ENCODE measurements around the gene LUZP1. TPM values are rescaled to one million over a fixed set of nuclear protein-coding genes. Genes with fewer than 3 reads are reported as not detected.

LUZP1 gene
- total and polyA plus RNA-seq, 10 donors: 1.7 to 51.6 (median 31.6) TPM

DNA sequence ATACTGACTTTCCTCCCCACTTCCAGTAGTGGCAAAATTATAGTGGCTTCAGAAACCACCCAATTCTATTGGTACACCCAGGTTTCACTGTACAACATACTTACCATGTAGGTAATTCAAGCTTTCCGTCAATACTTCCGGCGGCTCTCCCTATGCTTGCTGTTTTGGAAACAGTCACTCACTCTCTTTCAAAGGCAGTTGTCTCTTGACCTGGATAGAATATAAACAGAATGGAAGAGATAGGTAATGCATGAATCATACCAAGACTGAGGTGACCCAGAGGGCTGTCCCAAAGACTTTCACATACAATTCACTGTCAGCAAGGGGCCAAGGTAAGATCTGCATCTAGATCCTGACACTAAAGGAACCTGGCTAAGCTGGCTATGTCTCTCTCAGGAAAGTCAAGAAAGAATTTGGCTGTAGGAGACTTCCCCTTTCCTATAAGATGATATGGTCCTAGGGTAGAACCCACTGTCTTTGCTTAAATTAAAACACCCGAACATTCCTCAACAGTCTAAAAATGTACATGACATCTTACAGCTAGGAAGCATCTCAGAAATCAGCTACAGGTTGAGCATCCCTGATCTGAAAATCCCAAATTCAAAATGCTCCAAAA lies 59.6 kb downstream of the LUZP1 start:
- no peak for DNase-seq
- Histone ChIP-seq H3K27ac (peak overlapping the region in 1 of 8 donors; percentile 16), H3K4me1 (peaks cover 11 to 58% (median 32%) of the 10 kb centered on the region in 6 donors), H3K9me3 (no peaks in the 10 kb centered on the region), H3K36me3 (peaks cover 0 to 36% (median 9%) of the 10 kb centered on the region in 6 donors), H3K27me3 (replicated peaks in 1 of 7) (no peaks in the 10 kb centered on the region), H3K4me3 (no peak overlapping the region)
- TF ChIP-seq POLR2A (IDR thresholded peaks at IDR 0.05) (no peak), POLR2AphosphoS5 (IDR thresholded peaks at IDR 0.05) (no peak)
- TF ChIP-seq, protein P1, sequence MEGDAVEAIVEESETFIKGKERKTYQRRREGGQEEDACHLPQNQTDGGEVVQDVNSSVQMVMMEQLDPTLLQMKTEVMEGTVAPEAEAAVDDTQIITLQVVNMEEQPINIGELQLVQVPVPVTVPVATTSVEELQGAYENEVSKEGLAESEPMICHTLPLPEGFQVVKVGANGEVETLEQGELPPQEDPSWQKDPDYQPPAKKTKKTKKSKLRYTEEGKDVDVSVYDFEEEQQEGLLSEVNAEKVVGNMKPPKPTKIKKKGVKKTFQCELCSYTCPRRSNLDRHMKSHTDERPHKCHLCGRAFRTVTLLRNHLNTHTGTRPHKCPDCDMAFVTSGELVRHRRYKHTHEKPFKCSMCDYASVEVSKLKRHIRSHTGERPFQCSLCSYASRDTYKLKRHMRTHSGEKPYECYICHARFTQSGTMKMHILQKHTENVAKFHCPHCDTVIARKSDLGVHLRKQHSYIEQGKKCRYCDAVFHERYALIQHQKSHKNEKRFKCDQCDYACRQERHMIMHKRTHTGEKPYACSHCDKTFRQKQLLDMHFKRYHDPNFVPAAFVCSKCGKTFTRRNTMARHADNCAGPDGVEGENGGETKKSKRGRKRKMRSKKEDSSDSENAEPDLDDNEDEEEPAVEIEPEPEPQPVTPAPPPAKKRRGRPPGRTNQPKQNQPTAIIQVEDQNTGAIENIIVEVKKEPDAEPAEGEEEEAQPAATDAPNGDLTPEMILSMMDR (IDR thresholded peaks at IDR 0.05 in 8 of 11, conservative IDR thresholded peaks at IDR 0.05 in 3 of 11): no peak
- WGBS, 5 donors: 78 to 92% (median 89%) methylated on average over 4 of the region's 4 CpGs
- intact Hi-C loops (cut with DNase I; ENCODE audit: low total_unique reads): no loop called here

DNA sequence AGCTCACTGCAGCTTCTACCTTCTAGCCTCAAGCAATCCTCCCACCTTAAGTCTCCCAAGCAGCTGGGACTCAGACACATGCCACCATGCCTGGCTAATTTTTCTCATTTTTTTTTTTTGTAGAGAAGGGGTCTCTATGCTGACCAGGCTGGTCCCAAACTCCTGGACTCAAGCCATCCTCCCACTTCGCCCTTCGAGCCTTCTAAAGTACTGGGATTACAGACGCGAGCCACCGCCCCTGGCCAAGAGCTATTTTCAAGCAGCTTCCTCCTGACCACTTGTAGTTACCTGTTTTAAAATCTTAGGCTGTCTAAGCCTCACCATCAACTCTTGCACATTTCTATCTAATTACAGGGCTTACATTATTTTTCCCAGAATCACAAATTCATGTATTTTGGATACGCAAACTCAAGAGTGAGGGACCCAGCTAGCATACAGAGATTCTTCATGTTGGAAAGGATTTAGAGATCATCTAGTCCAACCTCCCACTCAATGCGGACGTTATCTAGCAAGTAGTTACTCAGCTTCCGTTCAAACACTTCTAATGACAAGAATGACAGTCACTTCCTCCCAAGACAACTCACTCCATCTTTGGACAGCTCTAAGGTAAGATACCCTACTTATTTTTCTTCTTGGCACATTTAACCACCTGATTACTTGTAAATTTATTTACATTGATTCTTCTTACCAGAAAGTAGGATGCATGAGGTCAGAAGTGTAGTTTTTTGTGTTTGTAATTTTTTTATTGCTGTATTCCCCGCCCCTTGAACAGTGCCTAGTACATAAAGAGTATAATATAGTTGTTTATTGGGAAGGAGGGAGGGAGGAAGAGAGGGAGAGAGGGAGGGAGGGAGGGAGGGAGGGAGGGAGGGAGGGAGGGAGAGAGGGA lies 65.4 kb downstream of the LUZP1 start:
- intact Hi-C loops (cut with DNase I; ENCODE audit: low total_unique reads): no loop called here
- 39 to 63% (median 44%) methylated on average over 10 of the region's 10 CpGs for WGBS, 5 donors
- DNase-seq: no peak

DNA sequence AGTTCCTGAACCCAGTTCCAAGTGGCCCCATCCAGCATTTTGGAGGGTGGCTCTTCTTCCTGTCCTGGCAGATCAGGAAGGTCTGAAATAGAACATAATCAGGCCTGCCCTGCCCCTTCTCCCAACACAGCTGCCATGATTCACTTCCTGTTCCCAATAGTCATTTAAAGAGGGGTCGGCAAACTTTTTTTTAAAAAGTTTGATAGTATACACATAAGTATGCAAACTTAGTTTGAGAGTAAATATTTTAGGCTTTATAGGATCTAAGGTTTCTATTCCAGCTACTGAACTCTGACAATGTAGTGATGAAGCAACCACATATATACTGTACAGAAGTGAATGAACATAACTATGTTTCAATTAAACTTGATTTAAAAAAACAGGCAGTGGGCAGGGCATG lies 66.4 kb downstream of the LUZP1 start:
- Histone ChIP-seq H3K36me3 (peaks cover 0 to 23% (median under 1%) of the 10 kb centered on the region in 6 donors), H3K27ac (peak overlapping the region in 7 of 8 donors; percentile 47 to 77 (median 73)), H3K9me3 (no peaks in the 10 kb centered on the region), H3K4me3 (no peak overlapping the region), H3K4me1 (peaks cover 40 to 77% (median 56%) of the 10 kb centered on the region in 6 donors), H3K27me3 (replicated peaks in 1 of 7) (no peaks in the 10 kb centered on the region)
- no peak for TF ChIP-seq POLR2A (IDR thresholded peaks at IDR 0.05)
- TF ChIP-seq, protein P1 (IDR thresholded peaks at IDR 0.05 in 8 of 11, conservative IDR thresholded peaks at IDR 0.05 in 3 of 11): no peak
- no peak for TF ChIP-seq POLR2AphosphoS5 (IDR thresholded peaks at IDR 0.05)
- no peak for DNase-seq
- intact Hi-C loops (cut with DNase I; ENCODE audit: low total_unique reads): no loop called here
- WGBS, 5 donors: 12 to 23% (median 18%) methylated on average over 1 of the region's 1 CpG

More for the DNA sequence above, 65.4 kb downstream of the LUZP1 start:
- no peaks in the 10 kb centered on the region for H3K9me3 ChIP-seq
- peaks cover 39 to 72% (median 54%) of the 10 kb centered on the region in 6 donors for H3K4me1 ChIP-seq
- TF ChIP-seq, protein P1 (IDR thresholded peaks at IDR 0.05 in 8 of 11, conservative IDR thresholded peaks at IDR 0.05 in 3 of 11): no peak
- TF ChIP-seq POLR2A (IDR thresholded peaks at IDR 0.05): no peak
- no peak for TF ChIP-seq POLR2AphosphoS5 (IDR thresholded peaks at IDR 0.05)
- H3K4me3 ChIP-seq: no peak overlapping the region
- H3K27me3 ChIP-seq (replicated peaks in 1 of 7): no peaks in the 10 kb centered on the region
- peak overlapping the region; percentile 47 to 77 (median 72) for H3K27ac ChIP-seq
- H3K36me3 ChIP-seq: peaks cover 0 to 27% (median 6%) of the 10 kb centered on the region in 6 donors

DNA sequence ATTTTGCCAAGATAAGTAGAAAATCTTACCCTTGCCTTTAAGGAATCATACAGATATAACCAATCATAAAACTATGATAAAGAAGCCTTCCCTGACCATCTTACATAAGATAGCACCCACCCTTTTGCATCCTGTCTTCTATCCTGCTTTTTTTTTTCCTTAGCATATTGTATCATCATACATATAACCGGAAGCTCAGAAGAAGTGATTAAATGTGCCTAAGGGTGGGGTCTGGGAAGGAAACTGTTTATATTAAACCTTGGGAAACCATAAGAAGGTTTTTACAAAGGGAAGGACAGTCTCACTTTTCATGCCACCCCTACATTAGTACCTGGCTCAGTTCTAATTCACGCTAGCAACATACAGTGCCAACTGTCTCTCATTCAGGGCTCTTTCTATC lies 66.8 kb downstream of the LUZP1 start:
- WGBS, 5 donors: 65 to 79% (median 78%) methylated on average over 2 of the region's 2 CpGs
- Histone ChIP-seq H3K27me3 (replicated peaks in 1 of 7) (no peaks in the 10 kb centered on the region), H3K4me3 (no peak overlapping the region), H3K36me3 (peaks cover 0 to 21% (median 0%) of the 10 kb centered on the region in 6 donors), H3K9me3 (no peaks in the 10 kb centered on the region), H3K4me1 (peaks cover 40 to 77% (median 56%) of the 10 kb centered on the region in 6 donors), H3K27ac (peak overlapping the region in 7 of 8 donors; percentile 47 to 77 (median 73))
- intact Hi-C loops (cut with DNase I; ENCODE audit: low total_unique reads): no loop called here
- TF ChIP-seq, protein P1 (IDR thresholded peaks at IDR 0.05 in 8 of 11, conservative IDR thresholded peaks at IDR 0.05 in 3 of 11): no peak
- TF ChIP-seq POLR2AphosphoS5 (IDR thresholded peaks at IDR 0.05) (no peak), POLR2A (IDR thresholded peaks at IDR 0.05) (no peak)
- DNase-seq: no peak
